HG03196 (cell line): ENCODE results near the gene LIPG.

Source experiments
- ATAC-seq: cut with Tn5 transposase; IDR thresholded peaks from one replicate; pipeline ENCODE4 v1.9.1; 2021; ENCODE audit not compliant: unreplicated experiment

Gene LIPG

GRCh38 chr18:49631146-49631866 lies 69.4 kb downstream of the LIPG start:
- ATAC-seq: no peak

GRCh38 chr18:49632588-49632987 lies 70.7 kb downstream of the LIPG start:
- ATAC-seq: no peak

- ATAC-seq: no peak
Measured at GRCh38 chr18:49638209-49638785, 76.4 kb downstream of the LIPG start.

- ATAC-seq: no peak
Measured at GRCh38 chr18:49638891-49639557, 77.2 kb downstream of the LIPG start.

- ATAC-seq: no peak
Measured at GRCh38 chr18:49639643-49640391, 78.0 kb downstream of the LIPG start.

GRCh38 chr18:49640741-49641140 lies 78.9 kb downstream of the LIPG start:
- ATAC-seq: no peak

GRCh38 chr18:49645196-49645595 lies 83.3 kb downstream of the LIPG start:
- ATAC-seq: no peak

- ATAC-seq: no peak
Measured at GRCh38 chr18:49645841-49646351, 84.0 kb downstream of the LIPG start.

- no peak for ATAC-seq
Measured at GRCh38 chr18:49646873-49647272, 85.0 kb downstream of the LIPG start.

- ATAC-seq: no peak
Measured at GRCh38 chr18:49647496-49648168, 85.8 kb downstream of the LIPG start.

GRCh38 chr18:49648326-49648725 lies 86.5 kb downstream of the LIPG start:
- ATAC-seq: no peak
